GM20000 (cell line): ENCODE results near the gene PLSCR4.
"Not testable (repeated sequence)": the region's sequence is repeated elsewhere in the genome, so short reads cannot be mapped to it uniquely, and the experiment has no call there.

Experiments
- DNase-seq: peaks from one replicate; pipeline ENCODE4 v3.0.0; 2012; ENCODE audit warnings: low spot score
- CTCF ChIP-seq: IDR thresholded peaks from 2 replicates; pipeline ENCODE4 v1.5.1; 2012; ENCODE audit warnings: mild to moderate bottlenecking, control low read depth; ENCODE audit errors: extremely low read depth, missing control alignments

PLSCR4 gene

GRCh38 chr3:146243559-146243958 lies 7.3 kb downstream of the PLSCR4 start:
- no peak for TF ChIP-seq CTCF
- no peak for DNase-seq

GRCh38 chr3:146241523-146242240 lies 9.2 kb downstream of the PLSCR4 start:
- TF ChIP-seq CTCF: no peak
- no peak for DNase-seq

- no peak for TF ChIP-seq CTCF
- DNase-seq: no peak
Observed at GRCh38 chr3:146233487-146233886, 17.4 kb downstream of the PLSCR4 start.

GRCh38 chr3:146227486-146227885 lies 23.4 kb downstream of the PLSCR4 start:
- no peak for DNase-seq
- no peak for TF ChIP-seq CTCF

GRCh38 chr3:146226881-146227280 lies 24.0 kb downstream of the PLSCR4 start:
- no peak for TF ChIP-seq CTCF
- DNase-seq: no peak

- DNase-seq: not testable (repeated sequence)
Observed at GRCh38 chr3:146225458-146225857, 25.4 kb downstream of the PLSCR4 start.

GRCh38 chr3:146223401-146224373 lies 27.2 kb downstream of the PLSCR4 start:
- TF ChIP-seq CTCF: no peak
- DNase-seq: no peak
